AG09309 (cell line): Measurements from ENCODE around the gene PLEKHM3.
"Not testable (repeated sequence)": the region's sequence is repeated elsewhere in the genome, so short reads cannot be mapped to it uniquely, and the experiment has no call there.

ENCODE experiments used
- DNase-seq: peaks from one replicate; pipeline ENCODE4 v3.0.0-alpha.2; 2010; ENCODE audit warnings: low read depth
- H3K4me3 ChIP-seq: 2 replicates; pipeline ENCODE4 v1.5.1; 2011; ENCODE audit warnings: mild to moderate bottlenecking, low read depth, low read length, moderate library complexity; ENCODE audit not compliant: control insufficient read depth
- CTCF ChIP-seq: IDR thresholded peaks from 2 replicates; pipeline ENCODE4 v1.5.1; 2011; ENCODE audit warnings: mild to moderate bottlenecking, low read depth, low read length, inconsistent platforms; ENCODE audit not compliant: insufficient read depth, control insufficient read depth; ENCODE audit errors: missing control alignments

Gene PLEKHM3

GRCh38 chr2:207812726-207813080 lies 212.6 kb downstream of the PLEKHM3 start:
- no peak for DNase-seq
- no peak for TF ChIP-seq CTCF
- H3K4me3 ChIP-seq: no peak overlapping the region

GRCh38 chr2:207812058-207812725 lies 213.1 kb downstream of the PLEKHM3 start:
- no peak for DNase-seq
- no peak for TF ChIP-seq CTCF
- no peak overlapping the region for H3K4me3 ChIP-seq

GRCh38 chr2:207811658-207812057 lies 213.7 kb downstream of the PLEKHM3 start:
- H3K4me3 ChIP-seq, DNase-seq: not testable (repeated sequence)

- no peak for TF ChIP-seq CTCF
- no peak for DNase-seq
- H3K4me3 ChIP-seq: no peak overlapping the region
Measured at GRCh38 chr2:207810200-207810788, 215.0 kb downstream of the PLEKHM3 start.

GRCh38 chr2:207808119-207808518 lies 217.2 kb downstream of the PLEKHM3 start:
- DNase-seq: no peak
- no peak overlapping the region for H3K4me3 ChIP-seq
- TF ChIP-seq CTCF: no peak

GRCh38 chr2:207807516-207807915 lies 217.8 kb downstream of the PLEKHM3 start:
- no peak for DNase-seq
- H3K4me3 ChIP-seq: no peak overlapping the region

More at GRCh38 chr2:207807516-207807915, 217.8 kb downstream of the PLEKHM3 start:
- TF ChIP-seq CTCF: no peak
